Stromal cell of bone marrow (primary cell): ENCODE data around the gene RNASE2.
"Not testable (repeated sequence)": the region's sequence is repeated elsewhere in the genome, so short reads cannot be mapped to it uniquely, and the experiment has no call there.

Experiments used
- DNase-seq: peaks from one replicate; pipeline ENCODE4 v3.0.0-alpha.2; 2012; ENCODE audit warnings: low read depth

RNASE2 gene

GRCh38 chr14:20982646-20983369 is 27.5 kb downstream of the RNASE2 start:
- no peak for DNase-seq

DNA sequence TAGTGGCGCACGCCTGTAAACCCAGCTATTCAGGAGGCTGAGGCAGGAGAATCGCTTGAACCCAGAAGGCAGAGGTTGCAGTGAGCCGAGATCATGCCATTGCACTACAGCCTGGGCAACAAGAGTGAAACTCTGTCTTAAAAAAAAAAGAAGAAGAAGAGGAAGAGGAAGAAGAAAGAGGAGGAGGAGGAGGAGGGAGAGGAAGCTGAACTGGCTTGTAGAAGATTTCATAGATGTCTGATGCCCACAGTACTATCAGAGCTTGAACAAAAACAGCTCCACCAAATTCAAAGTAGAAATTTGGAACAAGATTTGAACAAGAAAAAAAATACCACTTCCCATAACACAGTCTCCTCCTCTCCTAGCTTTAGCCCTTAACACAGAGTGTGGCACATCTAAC is 30.4 kb downstream of the RNASE2 start:
- DNase-seq, result not testable (repeated sequence)

DNA sequence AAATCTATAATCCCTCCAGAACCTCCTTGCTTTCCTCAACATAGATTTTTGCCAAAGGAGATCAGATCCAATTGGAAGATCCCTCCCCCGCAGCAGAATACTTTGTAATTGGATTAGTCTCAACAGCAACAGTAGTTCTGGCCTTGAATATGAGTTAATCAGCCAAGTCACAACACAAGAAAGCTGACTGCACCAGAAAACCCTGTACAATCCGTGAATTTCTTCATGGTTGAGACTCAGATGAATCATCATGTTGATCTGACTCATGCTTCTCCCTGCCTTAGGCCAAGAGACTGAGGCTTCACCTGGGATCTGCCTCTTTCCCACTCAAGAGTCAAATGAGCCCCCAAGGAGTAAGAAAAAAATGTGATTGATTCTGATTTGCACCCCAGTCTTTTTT is 31.5 kb downstream of the RNASE2 start:
- DNase-seq, result peak; percentile 96

GRCh38 chr14:20988717-20989470 is 33.6 kb downstream of the RNASE2 start:
- no peak for DNase-seq

- no peak for DNase-seq
These were observed 34.1 kb downstream of the RNASE2 start for GRCh38 chr14:20989471-20989786.

DNA sequence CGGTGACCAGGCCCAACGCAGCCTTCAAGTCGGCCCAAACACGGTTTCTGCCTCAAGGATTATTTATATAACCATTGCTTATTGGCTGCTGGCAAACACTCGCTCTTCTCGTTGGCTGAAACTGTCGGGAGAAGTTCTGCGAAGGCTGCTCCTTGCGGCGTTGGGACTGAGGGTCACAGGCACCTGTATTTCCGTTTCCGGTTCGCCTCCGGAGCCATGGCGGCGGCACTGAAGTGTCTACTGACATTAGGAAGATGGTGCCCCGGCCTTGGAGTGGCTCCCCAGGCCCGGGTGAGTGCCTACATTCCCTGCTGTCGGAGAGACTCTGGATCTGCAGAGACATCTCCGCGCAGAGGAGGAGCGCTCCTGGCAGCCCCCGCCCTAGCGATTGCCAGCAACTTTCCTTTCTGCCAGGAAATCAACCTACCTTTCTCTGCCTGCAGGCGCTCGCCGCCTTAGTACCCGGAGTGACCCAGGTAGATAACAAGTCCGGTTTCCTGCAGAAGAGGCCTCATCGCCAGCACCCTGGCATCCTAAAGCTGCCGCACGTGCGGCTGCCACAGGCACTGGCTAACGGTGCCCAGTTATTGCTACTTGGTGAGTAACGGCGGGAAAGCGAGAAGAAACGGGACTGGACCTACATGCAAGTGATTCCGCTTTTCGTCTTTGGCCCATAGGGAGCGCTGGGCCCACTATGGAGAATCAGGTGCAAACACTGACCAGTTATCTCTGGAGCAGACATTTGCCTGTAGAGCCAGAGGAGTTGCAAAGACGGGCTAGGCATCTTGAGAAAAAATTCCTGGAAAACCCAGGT is 34.7 kb downstream of the RNASE2 start, which contains the start of gene METTL17:
TSS of gene METTL17 (plus strand) at position 194 of the 814 bp plus-strand sequence. CDS start at position 217, 23 bp downstream.
- peak; percentile 97 for DNase-seq

GRCh38 chr14:20996521-20996920 is 41.2 kb downstream of the RNASE2 start:
- DNase-seq, result no peak

DNA sequence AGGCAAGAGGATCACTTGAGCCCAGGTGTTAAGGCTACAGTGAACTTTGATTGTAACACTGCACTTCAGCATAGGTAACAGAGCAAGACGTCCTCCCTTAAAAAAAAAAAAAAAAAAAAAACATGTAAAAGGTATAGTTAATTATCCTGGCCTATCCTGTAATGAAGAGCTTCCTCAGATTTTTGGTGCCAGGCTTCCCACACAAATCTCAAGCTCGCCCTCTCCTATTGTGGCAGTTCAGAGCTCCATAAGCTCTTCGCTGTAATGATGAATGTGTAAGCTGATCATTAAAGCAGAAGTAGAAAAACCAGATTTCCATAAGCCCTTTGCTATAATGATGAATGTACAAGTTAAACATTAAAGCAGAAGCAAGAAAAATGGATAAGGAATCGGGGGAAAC is 41.8 kb downstream of the RNASE2 start:
- DNase-seq, result no peak

GRCh38 chr14:20997564-20997963 is 42.3 kb downstream of the RNASE2 start:
- DNase-seq, result no peak

GRCh38 chr14:20998139-20998538 is 42.9 kb downstream of the RNASE2 start:
- DNase-seq, result no peak

- peak; percentile 78 for DNase-seq
These were observed 43.5 kb downstream of the RNASE2 start, which contains the start of gene SLC39A2 for GRCh38 chr14:20998674-20999366. SLC39A2 (plus strand) TSS chr14:20999293; CDS start chr14:20999447, 154 bp downstream.

DNA sequence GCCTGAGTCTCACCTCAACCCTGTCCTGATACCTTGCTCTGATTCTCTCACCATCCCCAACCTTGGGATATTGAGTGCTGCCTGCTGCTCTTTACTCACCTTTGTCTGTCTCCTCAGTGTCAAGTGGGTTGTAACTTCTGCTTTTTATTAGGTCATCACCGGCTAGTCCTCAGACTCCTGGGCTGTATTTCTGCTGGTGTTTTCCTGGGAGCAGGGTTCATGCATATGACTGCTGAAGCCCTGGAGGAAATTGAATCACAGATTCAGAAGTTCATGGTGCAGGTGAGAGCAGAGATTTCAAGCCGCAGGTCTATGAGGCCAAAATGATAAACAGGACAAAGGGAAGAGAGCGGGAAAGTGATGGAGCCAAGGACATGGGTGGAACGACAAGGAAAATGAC is 44.3 kb downstream of the RNASE2 start:
- DNase-seq, result no peak

- no peak for DNase-seq
These were observed 45.9 kb downstream of the RNASE2 start for GRCh38 chr14:21001218-21001617.

- no peak for DNase-seq
These were observed 48.6 kb downstream of the RNASE2 start for GRCh38 chr14:21003788-21004346.
